Neural cell (in vitro differentiated cells): Measurements from ENCODE around the gene MKRN2. TPM values are rescaled to one million over a fixed set of nuclear protein-coding genes. Genes with fewer than 3 reads are reported as not detected.

Experiments
- H2AFZ ChIP-seq: fragments of 200-600, 300-800 bp; sonication (generic), shearing (Covaris generic); 2 replicates; pipeline ENCODE4 v1.6.0; 2014; ENCODE audit warnings: low read depth, mild to moderate bottlenecking, antibody characterized with exemption, low read length, moderate library complexity
- H3F3A ChIP-seq: fragments of 200-600 bp; shearing (Covaris generic); 2 replicates; pipeline ENCODE4 v1.6.1; 2016; ENCODE audit warnings: mild to moderate bottlenecking, moderate library complexity, mixed read lengths, antibody characterized with exemption, low read length; ENCODE audit not compliant: insufficient read depth, poor library complexity, severe bottlenecking
- H3K27ac ChIP-seq: fragments of 200-600, 300-800 bp; sonication (generic), shearing (Covaris generic); 2 replicates; pipeline ENCODE4 v1.5.1; 2014; ENCODE audit warnings: mild to moderate bottlenecking, low read length, moderate library complexity
- H3K27me3 ChIP-seq: fragments of 300-800, 200-600 bp; sonication (generic), shearing (Covaris generic); 2 replicates; pipeline ENCODE4 v1.6.0; 2014; ENCODE audit warnings: mild to moderate bottlenecking, low read depth, low read length, moderate library complexity; ENCODE audit not compliant: insufficient read depth
- H3K36me3 ChIP-seq: fragments of 300-800, 200-600 bp; sonication (generic), shearing (Covaris generic); 2 replicates; pipeline ENCODE4 v1.5.1; 2014; ENCODE audit warnings: mild to moderate bottlenecking, antibody characterized with exemption, low read length, moderate library complexity; ENCODE audit not compliant: insufficient read depth
- H3K4me2 ChIP-seq: fragments of 300-800, 200-600 bp; sonication (generic), shearing (Covaris generic); 2 replicates; pipeline ENCODE4 v1.6.0; 2014; ENCODE audit warnings: mild to moderate bottlenecking, low read length
- H3K4me3 ChIP-seq: fragments of 300-800, 200-600 bp; sonication (generic), shearing (Covaris generic); 2 replicates; pipeline ENCODE4 v1.5.1; 2014; ENCODE audit warnings: mild to moderate bottlenecking, low read length, moderate library complexity
- H3K79me2 ChIP-seq: fragments of 200-600 bp; shearing (Covaris generic); replicated peaks from 2 replicates; pipeline ENCODE4 v1.6.0; 2014; ENCODE audit warnings: mild to moderate bottlenecking, low read length, moderate library complexity; ENCODE audit not compliant: insufficient read depth
- H3K9ac ChIP-seq: fragments of 300-800, 200-600 bp; sonication (generic), shearing (Covaris generic); 2 replicates; pipeline ENCODE4 v1.6.1; 2016; ENCODE audit warnings: mild to moderate bottlenecking, low read length, mixed read lengths
- H3K9me2 ChIP-seq: fragments of 200-600 bp; shearing (Covaris generic); 2 replicates; pipeline ENCODE4 v1.6.1; 2016; ENCODE audit warnings: mild to moderate bottlenecking, low read length, mixed read lengths; ENCODE audit not compliant: insufficient read depth
- H3K9me3 ChIP-seq: fragments of 200-600, 300-800 bp; sonication (generic), shearing (Covaris generic); 2 replicates; pipeline ENCODE4 v1.6.1; 2016; ENCODE audit warnings: mild to moderate bottlenecking, mixed run types, low read length, moderate library complexity, mixed read lengths
- H4K20me1 ChIP-seq: fragments of 200-600 bp; shearing (Covaris generic); 2 replicates; pipeline ENCODE4 v1.6.1; 2016; ENCODE audit warnings: mild to moderate bottlenecking, mixed run types; ENCODE audit not compliant: insufficient read depth
- CTCF ChIP-seq: fragments of 450-650 bp; IDR thresholded peaks from 2 replicates; pipeline ENCODE4 v1.5.1; 2014; ENCODE audit warnings: antibody characterized with exemption, mild to moderate bottlenecking, moderate library complexity; ENCODE audit not compliant: poor library complexity, severe bottlenecking
- EP300 ChIP-seq: fragments of 450-650 bp; conservative IDR thresholded peaks from 2 replicates; pipeline ENCODE4 v1.6.1; 2014; ENCODE audit warnings: antibody characterized with exemption, mild to moderate bottlenecking, moderate library complexity; ENCODE audit not compliant: poor library complexity, severe bottlenecking
- EZH2 ChIP-seq: fragments of 200-600, 300-800 bp; shearing (Covaris generic), sonication (generic); IDR thresholded peaks from 2 replicates; pipeline ENCODE4 v1.6.1; 2014; ENCODE audit warnings: antibody characterized with exemption, low read length, borderline replicate concordance, mild to moderate bottlenecking; ENCODE audit not compliant: insufficient read depth, poor library complexity, severe bottlenecking
- MXI1 ChIP-seq: fragments of 450-650 bp; conservative IDR thresholded peaks from 2 replicates; pipeline ENCODE4 v1.6.1; 2014; ENCODE audit warnings: antibody characterized with exemption, mild to moderate bottlenecking; ENCODE audit not compliant: poor library complexity, severe bottlenecking
- POLR2AphosphoS5 ChIP-seq: IDR thresholded peaks from 2 replicates; pipeline ENCODE4 v1.6.1; 2012
- RAD21 ChIP-seq: fragments of 450-650 bp; conservative IDR thresholded peaks from 2 replicates; pipeline ENCODE4 v1.6.1; 2014; ENCODE audit warnings: antibody characterized with exemption, mild to moderate bottlenecking, moderate library complexity
- REST ChIP-seq: IDR thresholded peaks from 2 replicates; pipeline ENCODE4 v1.6.1; 2012; ENCODE audit warnings: borderline replicate concordance
- SMC3 ChIP-seq: fragments of 450-650 bp; conservative IDR thresholded peaks from 2 replicates; pipeline ENCODE4 v1.6.1; 2014; ENCODE audit warnings: antibody characterized with exemption, mild to moderate bottlenecking, moderate library complexity; ENCODE audit not compliant: poor library complexity
- TAF1 ChIP-seq: IDR thresholded peaks from 2 replicates; pipeline ENCODE4 v1.6.1; 2012; ENCODE audit warnings: low read depth
- polyA plus RNA-seq: library from polyadenylated mRNA; depleted of rRNA; stranded (reverse); fragments of >200 nt; gene quantifications from 2 replicates; pipeline ENCODE4 v1.2.3, GENCODE V29; 2014

The MKRN2 gene
- polyA plus RNA-seq, 1 donor from 2014 or later: 47.6 TPM

GRCh38 chr3:12608376-12608775 is 51.5 kb downstream of the MKRN2 start:
- Histone ChIP-seq H3K27me3 (no peaks in the 10 kb centered on the region), H3K4me2 (no peak overlapping the region), H4K20me1 (no peaks in the 10 kb centered on the region), H3K4me3 (no peak overlapping the region), H3K36me3 (peaks cover 7% of the 10 kb centered on the region), H3K79me2 (peaks cover 19% of the 10 kb centered on the region), H3K9ac (no peak overlapping the region), H2AFZ (no peak overlapping the region), H3K27ac (no peak overlapping the region), H3K9me3 (no peaks in the 10 kb centered on the region), H3F3A (no peaks in the 10 kb centered on the region), H3K9me2 (no peaks in the 10 kb centered on the region)
- no peak for TF ChIP-seq MXI1
- no peak for TF ChIP-seq REST
- no peak for TF ChIP-seq RAD21
- TF ChIP-seq CTCF: no peak
- no peak for TF ChIP-seq POLR2AphosphoS5
- TF ChIP-seq EP300: no peak
- no peak for TF ChIP-seq EZH2
- no peak for TF ChIP-seq SMC3
- TF ChIP-seq TAF1: no peak

- Histone ChIP-seq H2AFZ (no peak overlapping the region), H3K27me3 (no peaks in the 10 kb centered on the region), H3K36me3 (peaks cover 7% of the 10 kb centered on the region), H3F3A (no peaks in the 10 kb centered on the region), H3K27ac (no peak overlapping the region), H3K9me2 (no peaks in the 10 kb centered on the region), H3K79me2 (peaks cover 26% of the 10 kb centered on the region), H3K9ac (no peak overlapping the region), H3K4me3 (no peak overlapping the region), H3K9me3 (no peaks in the 10 kb centered on the region), H4K20me1 (no peaks in the 10 kb centered on the region), H3K4me2 (no peak overlapping the region)
- TF ChIP-seq RAD21: no peak
- TF ChIP-seq SMC3: no peak
- no peak for TF ChIP-seq TAF1
- no peak for TF ChIP-seq POLR2AphosphoS5
- TF ChIP-seq CTCF: no peak
- TF ChIP-seq EP300: no peak
- TF ChIP-seq MXI1: no peak
- no peak for TF ChIP-seq EZH2
- TF ChIP-seq REST: no peak
Measured at GRCh38 chr3:12611117-12611516, 54.2 kb downstream of the MKRN2 start.
